Esophagus muscularis mucosa (tissue), 4 donors: ENCODE measurements around the gene ARHGAP23. TPM values are rescaled to one million over a fixed set of nuclear protein-coding genes. Genes with fewer than 3 reads are reported as not detected.

Source experiments
- DNase-seq: peaks from one replicate; pipeline ENCODE4 v3.0.0-alpha.2; 2017; ENCODE audit errors: extremely low spot score
- H3K27ac ChIP-seq, 4 donors: fragments of 200-600 bp; sonication (generic); replicated peaks in 1 of 4; 1 replicate in 3 of 4; 2 replicates in 1 of 4; pipeline ENCODE4 v1.5.1; 2016 to 2019; ENCODE audit warnings: mild to moderate bottlenecking in 1 of 4
- H3K27me3 ChIP-seq, 4 donors: fragments of 200-600 bp; sonication (generic); one replicate each; pipeline versions ENCODE4 v1.5.1 to v1.6.0; 2016 to 2019
- H3K36me3 ChIP-seq, 4 donors: fragments of 200-600 bp; sonication (generic); one replicate each; pipeline ENCODE4 v1.5.1; 2016 to 2019
- H3K4me1 ChIP-seq, 4 donors: fragments of 200-600 bp; sonication (generic); one replicate each; pipeline ENCODE4 v1.5.1; 2016 to 2019
- H3K4me3 ChIP-seq, 4 donors: fragments of 200-600 bp; sonication (generic); 1 replicate in 2 of 4; 2 replicates in 2 of 4; pipeline ENCODE4 v1.5.1; 2016 to 2019; ENCODE audit warnings: mild to moderate bottlenecking in 4 of 4, moderate library complexity in 1 of 4
- H3K9me3 ChIP-seq, 4 donors: fragments of 200-600 bp; sonication (generic); 1 replicate in 3 of 4; 2 replicates in 1 of 4; pipeline ENCODE4 v1.5.1; 2016 to 2019
- CTCF ChIP-seq, 3 experiments: fragments of 200-600 bp in 2 of 3; fragments of 450-650 bp in 1 of 3; sonication (generic) in 2 of 3; IDR thresholded peaks; one replicate each; pipeline ENCODE4 v1.5.1; 2017 to 2019; ENCODE audit warnings: antibody characterized with exemption in 3 of 3, mild to moderate bottlenecking in 2 of 3, moderate library complexity in 1 of 3
- EP300 ChIP-seq: sonication (generic); formaldehyde crosslinking; IDR thresholded peaks from one replicate; pipeline ENCODE4 v1.6.1; 2017; ENCODE audit warnings: antibody characterized with exemption
- POLR2A ChIP-seq: fragments of 450-650 bp; IDR thresholded peaks from one replicate; pipeline ENCODE4 v1.6.1; 2017; ENCODE audit warnings: antibody characterized with exemption, moderate library complexity, mild to moderate bottlenecking, low read depth
- POLR2AphosphoS5 ChIP-seq, 2 donors: sonication (generic); formaldehyde crosslinking; IDR thresholded peaks; one replicate each; pipeline ENCODE4 v1.6.1; 2017; ENCODE audit warnings: antibody characterized with exemption in 2 of 2
- WGBS: methylation state at CpG from one replicate; pipeline ENCODE4 v1.1.5; 2018; 5-methylcytosine and 5-hydroxymethylcytosine counted together
- intact Hi-C: fragments of 100-400 bp; cut with DNase I; formaldehyde crosslinking; loops from one replicate; pipeline ENCODE4 v1.15.1; 2023
- total RNA-seq, 4 donors: library from RNA; depleted of rRNA; stranded (reverse); fragments of >200 nt; gene quantifications; one replicate each; pipeline versions ENCODE4 v1.1.0 to v1.2.1, GENCODE V29; 2016

ARHGAP23 gene
- total RNA-seq, 4 donors from 2014 or later = 58.6 to 150 (median 104) TPM

- no peak overlapping the region for H3K4me3 ChIP-seq
- intact Hi-C loops = no loop called here
- H3K27ac ChIP-seq = no peak overlapping the region
- peaks cover 27 to 92% (median 69%) of the 10 kb centered on the region in 4 donors for H3K27me3 ChIP-seq
- TF ChIP-seq CTCF (IDR thresholded peaks at IDR 0.05) (no peak), EP300 (no peak), POLR2AphosphoS5 (IDR thresholded peaks at IDR 0.05) (no peak), POLR2A (no peak)
- peaks cover 31 to 67% (median 44%) of the 10 kb centered on the region in 4 donors for H3K4me1 ChIP-seq
- no peak for DNase-seq
- H3K36me3 ChIP-seq = no peaks in the 10 kb centered on the region
- 9% methylated on average over 12 of the region's 105 CpGs for WGBS
- no peaks in the 10 kb centered on the region for H3K9me3 ChIP-seq
Measured at GRCh38 chr17:38561416-38562214, 133.4 kb downstream of the ARHGAP23 start.

Other genes with a start within 250 kb of the ARHGAP23 start
- gene TBC1D3, start 235.9 kb upstream of the ARHGAP23 start, total RNA-seq = not detected
- 10 to 100 TPM; 27.6 to 35.3 (median 29.2) TPM for gene MRPL45, start 131.3 kb upstream of the ARHGAP23 start, total RNA-seq
- gene GPR179, start 84.5 kb upstream of the ARHGAP23 start, total RNA-seq = under 1 TPM in 2 of 4 donors, not detected in 2; under 0.01 to 0.29 TPM
- gene SOCS7, start 76.6 kb upstream of the ARHGAP23 start, total RNA-seq = 10 to 100 TPM; 11.2 to 18.9 (median 13.5) TPM
- 1 to 10 TPM; 1.2 to 2.7 (median 2.3) TPM for gene SRCIN1, start 177.5 kb downstream of the ARHGAP23 start, total RNA-seq
- gene EPOP, start 246.5 kb downstream of the ARHGAP23 start, total RNA-seq = 1 to 10 TPM in 3 of 4 donors, under 1 TPM in 1; 0.42 to 7.3 (median 2.7) TPM